ENCODE measurements around the gene MNAT1. TPM values are rescaled to one million over a fixed set of nuclear protein-coding genes. Genes with fewer than 3 reads are reported as not detected.

Gene MNAT1
- total and polyA plus RNA-seq, 2 experiments from 2014 or later: 51.6 to 85.0 TPM

DNA sequence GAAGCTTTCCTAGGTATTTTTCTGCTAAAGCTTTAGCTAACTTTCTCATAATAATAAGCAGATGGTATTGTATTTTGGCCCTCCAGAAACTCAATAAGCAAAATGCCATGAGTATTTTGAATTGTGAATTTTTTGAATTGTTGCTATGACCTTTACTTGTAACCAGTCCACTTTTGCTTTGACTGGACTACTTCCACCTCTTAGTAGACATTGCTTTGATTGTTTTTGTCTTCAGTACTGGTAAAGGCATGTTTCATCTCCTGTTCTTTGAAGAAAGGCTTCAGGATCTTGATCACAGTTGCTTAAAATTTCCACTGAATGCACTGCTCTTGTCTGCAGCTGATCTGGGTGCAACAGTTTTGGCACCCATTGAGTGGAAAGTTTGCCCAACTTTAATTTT is 144.0 kb downstream of the MNAT1 start (continued):
- TF ChIP-seq, protein P1, sequence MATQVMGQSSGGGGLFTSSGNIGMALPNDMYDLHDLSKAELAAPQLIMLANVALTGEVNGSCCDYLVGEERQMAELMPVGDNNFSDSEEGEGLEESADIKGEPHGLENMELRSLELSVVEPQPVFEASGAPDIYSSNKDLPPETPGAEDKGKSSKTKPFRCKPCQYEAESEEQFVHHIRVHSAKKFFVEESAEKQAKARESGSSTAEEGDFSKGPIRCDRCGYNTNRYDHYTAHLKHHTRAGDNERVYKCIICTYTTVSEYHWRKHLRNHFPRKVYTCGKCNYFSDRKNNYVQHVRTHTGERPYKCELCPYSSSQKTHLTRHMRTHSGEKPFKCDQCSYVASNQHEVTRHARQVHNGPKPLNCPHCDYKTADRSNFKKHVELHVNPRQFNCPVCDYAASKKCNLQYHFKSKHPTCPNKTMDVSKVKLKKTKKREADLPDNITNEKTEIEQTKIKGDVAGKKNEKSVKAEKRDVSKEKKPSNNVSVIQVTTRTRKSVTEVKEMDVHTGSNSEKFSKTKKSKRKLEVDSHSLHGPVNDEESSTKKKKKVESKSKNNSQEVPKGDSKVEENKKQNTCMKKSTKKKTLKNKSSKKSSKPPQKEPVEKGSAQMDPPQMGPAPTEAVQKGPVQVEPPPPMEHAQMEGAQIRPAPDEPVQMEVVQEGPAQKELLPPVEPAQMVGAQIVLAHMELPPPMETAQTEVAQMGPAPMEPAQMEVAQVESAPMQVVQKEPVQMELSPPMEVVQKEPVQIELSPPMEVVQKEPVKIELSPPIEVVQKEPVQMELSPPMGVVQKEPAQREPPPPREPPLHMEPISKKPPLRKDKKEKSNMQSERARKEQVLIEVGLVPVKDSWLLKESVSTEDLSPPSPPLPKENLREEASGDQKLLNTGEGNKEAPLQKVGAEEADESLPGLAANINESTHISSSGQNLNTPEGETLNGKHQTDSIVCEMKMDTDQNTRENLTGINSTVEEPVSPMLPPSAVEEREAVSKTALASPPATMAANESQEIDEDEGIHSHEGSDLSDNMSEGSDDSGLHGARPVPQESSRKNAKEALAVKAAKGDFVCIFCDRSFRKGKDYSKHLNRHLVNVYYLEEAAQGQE (IDR thresholded peaks at IDR 0.05; ENCODE audit: unreplicated experiment): no peak
- TF ChIP-seq, protein P2, sequence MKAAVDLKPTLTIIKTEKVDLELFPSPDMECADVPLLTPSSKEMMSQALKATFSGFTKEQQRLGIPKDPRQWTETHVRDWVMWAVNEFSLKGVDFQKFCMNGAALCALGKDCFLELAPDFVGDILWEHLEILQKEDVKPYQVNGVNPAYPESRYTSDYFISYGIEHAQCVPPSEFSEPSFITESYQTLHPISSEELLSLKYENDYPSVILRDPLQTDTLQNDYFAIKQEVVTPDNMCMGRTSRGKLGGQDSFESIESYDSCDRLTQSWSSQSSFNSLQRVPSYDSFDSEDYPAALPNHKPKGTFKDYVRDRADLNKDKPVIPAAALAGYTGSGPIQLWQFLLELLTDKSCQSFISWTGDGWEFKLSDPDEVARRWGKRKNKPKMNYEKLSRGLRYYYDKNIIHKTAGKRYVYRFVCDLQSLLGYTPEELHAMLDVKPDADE (IDR thresholded peaks at IDR 0.05): no peak
- TF ChIP-seq, protein P3, sequence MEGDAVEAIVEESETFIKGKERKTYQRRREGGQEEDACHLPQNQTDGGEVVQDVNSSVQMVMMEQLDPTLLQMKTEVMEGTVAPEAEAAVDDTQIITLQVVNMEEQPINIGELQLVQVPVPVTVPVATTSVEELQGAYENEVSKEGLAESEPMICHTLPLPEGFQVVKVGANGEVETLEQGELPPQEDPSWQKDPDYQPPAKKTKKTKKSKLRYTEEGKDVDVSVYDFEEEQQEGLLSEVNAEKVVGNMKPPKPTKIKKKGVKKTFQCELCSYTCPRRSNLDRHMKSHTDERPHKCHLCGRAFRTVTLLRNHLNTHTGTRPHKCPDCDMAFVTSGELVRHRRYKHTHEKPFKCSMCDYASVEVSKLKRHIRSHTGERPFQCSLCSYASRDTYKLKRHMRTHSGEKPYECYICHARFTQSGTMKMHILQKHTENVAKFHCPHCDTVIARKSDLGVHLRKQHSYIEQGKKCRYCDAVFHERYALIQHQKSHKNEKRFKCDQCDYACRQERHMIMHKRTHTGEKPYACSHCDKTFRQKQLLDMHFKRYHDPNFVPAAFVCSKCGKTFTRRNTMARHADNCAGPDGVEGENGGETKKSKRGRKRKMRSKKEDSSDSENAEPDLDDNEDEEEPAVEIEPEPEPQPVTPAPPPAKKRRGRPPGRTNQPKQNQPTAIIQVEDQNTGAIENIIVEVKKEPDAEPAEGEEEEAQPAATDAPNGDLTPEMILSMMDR (conservative IDR thresholded peaks at IDR 0.05; ENCODE audit: low read depth in 2 of 2): no peak

DNA sequence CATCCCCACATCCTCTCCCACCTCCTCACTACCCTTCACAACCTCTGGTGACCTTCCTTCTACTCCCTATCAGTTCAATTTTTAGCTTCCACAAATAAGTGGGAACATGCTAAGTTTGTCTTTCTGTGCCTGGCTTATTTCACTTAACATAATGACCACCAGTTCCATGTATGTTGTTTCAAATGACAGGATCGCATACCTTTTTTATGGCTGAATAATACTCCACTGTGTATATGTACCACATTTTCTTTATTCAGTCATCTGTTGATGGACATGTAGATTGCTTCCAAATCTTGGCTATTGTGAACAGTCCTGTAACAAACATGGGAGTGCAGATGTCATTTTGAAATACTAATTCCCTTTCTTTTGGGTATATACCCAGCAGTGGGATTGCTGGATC is 147.7 kb downstream of the MNAT1 start:
- ATAC-seq: no peak
- H3K9me3 Mint-ChIP-seq: peaks cover under 1% of the 10 kb centered on the region; the same call in 2 of the 3 replicates
- TF ChIP-seq, protein P3 (conservative IDR thresholded peaks at IDR 0.05; ENCODE audit: low read depth in 2 of 2): no peak
- TF ChIP-seq, protein P2 (IDR thresholded peaks at IDR 0.05): no peak
- no peak for TF ChIP-seq ZNF114 (CRISPR knock-in tag; IDR thresholded peaks at IDR 0.05)
- TF ChIP-seq STAT1 (IDR thresholded peaks at IDR 0.05; ENCODE audit: unreplicated experiment): no peak
- TF ChIP-seq JUNB (IDR thresholded peaks at IDR 0.05; ENCODE audit: unreplicated experiment): no peak
- TF ChIP-seq, protein P1 (IDR thresholded peaks at IDR 0.05; ENCODE audit: unreplicated experiment): no peak
- TF ChIP-seq EZH2 (IDR thresholded peaks at IDR 0.05; ENCODE audit: low read depth, unreplicated experiment): no peak
- TF ChIP-seq CREB1 (CRISPR knock-in tag; IDR thresholded peaks at IDR 0.05; ENCODE audit: low read depth): no peak

More for the DNA sequence above, 147.7 kb downstream of the MNAT1 start:
- no peak for DNase-seq (ENCODE audit: low spot score)
- H3K27ac ChIP-seq (ENCODE audit: low read depth): no peak overlapping the region
- no peaks in the 10 kb centered on the region for H3K36me3 ChIP-seq (ENCODE audit: insufficient read depth)
- no peak overlapping the region for H2AFZ ChIP-seq
- H3K4me1 ChIP-seq (ENCODE audit: insufficient read depth): no peaks in the 10 kb centered on the region
- H3K79me2 ChIP-seq (replicated peaks; ENCODE audit: insufficient read depth): peaks cover 20% of the 10 kb centered on the region; the same call in 1 of the 2 replicates
- H3K4me1 Mint-ChIP-seq: no peaks in the 10 kb centered on the region
- H4K20me1 ChIP-seq (replicated peaks; ENCODE audit: insufficient read depth): no peaks in the 10 kb centered on the region; the same call in 1 of the 2 replicates
- no peaks in the 10 kb centered on the region for H3K9me2 ChIP-seq (ENCODE audit: insufficient read depth)
- no peaks in the 10 kb centered on the region for H3K27me3 Mint-ChIP-seq (ENCODE audit: insufficient read depth, low read depth, poor library complexity)
- H3K27ac Mint-ChIP-seq: no peak overlapping the region
- no peak overlapping the region for H3K4me3 Mint-ChIP-seq
- no peaks in the 10 kb centered on the region for H3K27me3 ChIP-seq (ENCODE audit: insufficient read depth)
- H3K4me2 ChIP-seq: no peak overlapping the region
- H3F3A ChIP-seq (replicated peaks; ENCODE audit: low read depth): no peaks in the 10 kb centered on the region
- H3K36me3 Mint-ChIP-seq (ENCODE audit: low read depth): peaks cover 35% of the 10 kb centered on the region
- H3K4me3 ChIP-seq: no peak overlapping the region
